Mucosa of descending colon (tissue), 3 donors: ENCODE data around the gene TTC7B. TPM values are rescaled to one million over a fixed set of nuclear protein-coding genes. Genes with fewer than 3 reads are reported as not detected.

Experiments used
- ATAC-seq: fragments of 200-7000 bp; cut with Tn5 transposase; one replicate; pipeline ENCODE4 v1.9.1; 2020; ENCODE audit warnings: mild to moderate bottlenecking, moderate library complexity
- DNase-seq, 3 donors: peaks; one replicate each; pipeline ENCODE4 v3.0.0-alpha.2; 2020
- H3K36me3 ChIP-seq: fragments of 200-600 bp; one replicate; pipeline ENCODE4 v1.8.0; 2021; ENCODE audit warnings: low read depth, mild to moderate bottlenecking
- H3K4me1 ChIP-seq: fragments of 200-600 bp; one replicate; pipeline ENCODE4 v1.8.0; 2021; ENCODE audit warnings: low read depth, mild to moderate bottlenecking
- H3K4me3 ChIP-seq: fragments of 200-600 bp; one replicate; pipeline ENCODE4 v1.8.0; 2021; ENCODE audit warnings: mild to moderate bottlenecking
- H3K9me3 ChIP-seq: fragments of 200-600 bp; one replicate; pipeline ENCODE4 v1.8.0; 2021; ENCODE audit warnings: mild to moderate bottlenecking
- intact Hi-C, 2 donors: fragments of 100-400 bp; cut with DNase I in 1 of 2; cut with micrococcal nuclease in 1 of 2; formaldehyde crosslinking; loops; one replicate each; pipeline versions ENCODE4 v1.11.0 to v1.11.1; 2022; cut with DNase I, micrococcal nuclease
- total RNA-seq, 3 donors: library from RNA; stranded (reverse); fragmentation: NEBNext Ultra II Directional in 2 of 3; extraction: Animal tissue kit (Norgen Biotek cat#: 25700) in 2 of 3; gene quantifications; one replicate each; pipeline versions ENCODE4 v1.2.1 to v1.2.4, GENCODE V29; 2021 to 2023
- TF ChIP-seq, protein P1 (sequence below): fragments of 200-600 bp; IDR thresholded peaks from one replicate; pipeline ENCODE4 v1.8.0; 2022; ENCODE audit warnings: antibody characterized with exemption, mild to moderate bottlenecking
- donor health status: DM: no; HTN: no; CAD: no; lungs with moderate emphysema.
- donor health status: DM: no; HTN: no; CAD: no.
- donor health status: DM: no; HTN: yes; CAD: no.

Gene TTC7B
- total RNA-seq, 3 donors from 2014 or later: 6.0 to 72.8 (median 10.0) TPM

GRCh38 chr14:90607141-90607540 is 209.1 kb downstream of the TTC7B start:
- TF ChIP-seq, protein P1, sequence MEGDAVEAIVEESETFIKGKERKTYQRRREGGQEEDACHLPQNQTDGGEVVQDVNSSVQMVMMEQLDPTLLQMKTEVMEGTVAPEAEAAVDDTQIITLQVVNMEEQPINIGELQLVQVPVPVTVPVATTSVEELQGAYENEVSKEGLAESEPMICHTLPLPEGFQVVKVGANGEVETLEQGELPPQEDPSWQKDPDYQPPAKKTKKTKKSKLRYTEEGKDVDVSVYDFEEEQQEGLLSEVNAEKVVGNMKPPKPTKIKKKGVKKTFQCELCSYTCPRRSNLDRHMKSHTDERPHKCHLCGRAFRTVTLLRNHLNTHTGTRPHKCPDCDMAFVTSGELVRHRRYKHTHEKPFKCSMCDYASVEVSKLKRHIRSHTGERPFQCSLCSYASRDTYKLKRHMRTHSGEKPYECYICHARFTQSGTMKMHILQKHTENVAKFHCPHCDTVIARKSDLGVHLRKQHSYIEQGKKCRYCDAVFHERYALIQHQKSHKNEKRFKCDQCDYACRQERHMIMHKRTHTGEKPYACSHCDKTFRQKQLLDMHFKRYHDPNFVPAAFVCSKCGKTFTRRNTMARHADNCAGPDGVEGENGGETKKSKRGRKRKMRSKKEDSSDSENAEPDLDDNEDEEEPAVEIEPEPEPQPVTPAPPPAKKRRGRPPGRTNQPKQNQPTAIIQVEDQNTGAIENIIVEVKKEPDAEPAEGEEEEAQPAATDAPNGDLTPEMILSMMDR: no peak
- ATAC-seq (no peak), DNase-seq (no peak)
- Histone ChIP-seq H3K36me3 (no peaks in the 10 kb centered on the region), H3K4me1 (no peaks in the 10 kb centered on the region), H3K9me3 (no peaks in the 10 kb centered on the region), H3K4me3 (no peak overlapping the region)
- intact Hi-C loops: no loop called here

DNA sequence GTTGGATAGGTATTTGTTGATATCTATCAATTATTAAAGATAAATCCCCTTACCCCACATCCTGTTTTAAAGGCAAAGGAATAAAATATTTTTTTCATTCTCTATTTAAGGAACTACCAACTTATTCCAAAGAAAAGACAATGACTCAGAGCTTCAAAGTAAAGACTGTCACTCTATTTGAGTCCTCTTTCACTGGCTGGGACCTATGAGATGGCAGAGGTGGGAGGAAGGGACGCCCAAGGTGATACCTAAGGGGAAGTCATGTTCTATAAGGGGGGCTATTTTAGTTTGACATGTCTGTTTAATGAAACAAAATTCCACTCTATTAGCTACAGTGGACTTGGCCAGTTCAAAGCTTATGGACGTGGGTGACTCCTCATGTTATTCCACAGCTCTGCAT is 209.8 kb downstream of the TTC7B start:
- ATAC-seq: no peak

DNA sequence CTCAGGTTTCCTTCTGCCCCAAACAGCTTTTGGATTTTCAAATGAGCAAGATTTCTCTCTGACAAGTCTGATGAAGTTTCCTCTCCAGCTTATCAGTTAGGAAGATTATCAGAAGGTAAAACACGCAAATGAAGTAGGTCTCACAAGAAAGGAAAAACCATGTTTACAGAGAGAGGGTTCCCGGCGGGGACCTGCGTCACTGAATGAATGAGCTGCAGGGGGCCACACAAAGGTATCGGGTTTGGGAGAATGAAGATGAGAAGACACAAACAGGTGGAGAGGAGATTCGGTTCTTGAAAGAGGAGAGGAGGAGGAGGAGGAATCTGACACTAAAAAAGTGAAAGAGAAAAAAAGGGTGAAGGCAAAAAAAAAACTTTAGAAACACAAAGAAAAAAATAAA is 210.8 kb downstream of the TTC7B start:
- ATAC-seq (no peak), DNase-seq (no peak)
- Histone ChIP-seq H3K9me3 (no peaks in the 10 kb centered on the region), H3K4me1 (no peaks in the 10 kb centered on the region), H3K4me3 (no peak overlapping the region), H3K36me3 (no peaks in the 10 kb centered on the region)
- TF ChIP-seq, protein P1: no peak
- intact Hi-C loops: no loop called here

More for the DNA sequence above, 209.8 kb downstream of the TTC7B start:
- H3K4me3 ChIP-seq: no peak overlapping the region
- TF ChIP-seq, protein P1: no peak
- DNase-seq: no peak
- H3K36me3 ChIP-seq: no peaks in the 10 kb centered on the region
- no peaks in the 10 kb centered on the region for H3K9me3 ChIP-seq
- H3K4me1 ChIP-seq: no peaks in the 10 kb centered on the region
- intact Hi-C loops: no loop called here

DNA sequence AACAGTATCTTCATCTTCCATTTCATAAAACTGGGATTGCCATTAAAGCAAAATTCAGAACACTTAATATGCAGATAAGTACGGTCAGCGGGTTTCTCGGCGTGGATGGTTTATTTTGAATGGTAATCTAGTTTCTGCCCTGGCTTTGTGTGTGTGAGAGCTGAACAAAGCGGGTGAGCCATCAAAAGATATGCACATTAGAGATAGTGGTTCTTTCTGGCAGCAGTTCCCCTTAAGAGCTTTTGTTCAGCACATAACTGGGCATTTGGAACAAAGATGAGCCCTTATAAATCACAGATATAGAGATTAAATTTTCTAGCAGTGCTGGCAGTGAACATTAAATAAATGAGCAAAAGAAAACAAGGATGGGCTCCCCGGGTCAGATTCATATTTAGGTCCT is 211.9 kb downstream of the TTC7B start:
- Histone ChIP-seq H3K9me3 (no peaks in the 10 kb centered on the region), H3K4me3 (no peak overlapping the region), H3K36me3 (no peaks in the 10 kb centered on the region), H3K4me1 (no peaks in the 10 kb centered on the region)
- intact Hi-C loops: no loop called here
- DNase-seq (no peak), ATAC-seq (no peak)
- TF ChIP-seq, protein P1: no peak

DNA sequence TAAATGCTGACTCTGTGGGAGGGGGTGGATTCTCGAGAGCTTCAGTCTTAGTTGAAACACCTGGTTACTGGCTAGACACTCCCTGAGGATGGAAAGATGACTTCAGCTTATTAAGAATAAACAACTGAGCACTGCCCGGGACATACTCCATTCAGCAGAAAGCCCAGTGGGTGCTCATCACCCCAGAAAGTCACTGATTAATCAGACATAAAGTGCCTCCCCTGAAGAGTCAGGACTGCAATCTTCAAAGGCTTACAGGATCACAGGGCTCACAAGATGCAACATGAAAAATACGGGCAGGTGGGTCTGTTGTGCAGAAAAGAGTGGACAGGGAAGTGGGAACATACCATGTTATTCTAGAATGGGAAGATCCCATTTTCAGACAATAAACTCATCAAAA is 212.4 kb downstream of the TTC7B start:
- Histone ChIP-seq H3K36me3 (no peaks in the 10 kb centered on the region), H3K4me3 (no peak overlapping the region), H3K9me3 (no peaks in the 10 kb centered on the region), H3K4me1 (no peaks in the 10 kb centered on the region)
- DNase-seq (no peak), ATAC-seq (no peak)
- intact Hi-C loops: no loop called here
- TF ChIP-seq, protein P1: no peak

DNA sequence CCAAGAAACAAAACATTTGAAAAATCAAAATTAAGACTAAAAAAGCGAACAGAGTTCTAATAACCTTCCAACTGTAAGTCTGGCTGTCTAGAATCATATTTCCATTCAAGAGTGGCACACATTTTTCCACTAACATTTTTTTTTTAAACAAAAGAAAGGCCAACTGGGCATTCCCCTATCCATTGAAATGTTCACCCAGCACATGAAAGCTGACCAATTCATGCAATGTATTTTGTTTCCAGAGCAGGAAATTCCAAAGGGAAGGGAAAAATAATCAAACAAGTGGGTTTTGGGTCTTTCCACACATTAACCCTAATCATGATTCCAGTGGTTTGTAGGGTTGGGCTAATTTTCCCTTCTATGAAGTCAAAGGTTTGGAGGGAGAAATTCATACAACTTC is 212.9 kb downstream of the TTC7B start:
- TF ChIP-seq, protein P1: no peak
- Histone ChIP-seq H3K4me1 (no peaks in the 10 kb centered on the region), H3K36me3 (no peaks in the 10 kb centered on the region), H3K4me3 (no peak overlapping the region), H3K9me3 (no peaks in the 10 kb centered on the region)
- DNase-seq: no peak
- ATAC-seq: no peak
- intact Hi-C loops: no loop called here
